G401 (cell line): ENCODE measurements around the gene EZR. TPM values are rescaled to one million over a fixed set of nuclear protein-coding genes. Genes with fewer than 3 reads are reported as not detected.
A peak's percentile ranks its signal among the peaks of the same experiment; 100 is the strongest.

ENCODE experiments used
- DNase-seq: peaks from one replicate; pipeline ENCODE4 v3.0.0-alpha.2; 2015; ENCODE audit warnings: low spot score
- in situ Hi-C: cut with HindIII; loops from 2 replicates; pipeline ENCODE4 v1.10.0; 2016; ENCODE audit warnings: low sequenced_read_pairs, mixed read lengths
- total RNA-seq: library from RNA; depleted of rRNA; stranded (reverse); fragments of >200 nt; shearing (Covaris generic); gene quantifications from 2 replicates; pipeline ENCODE4 v1.2.3, GENCODE V29; 2014

The EZR gene
- total RNA-seq, 1 experiment from 2014 or later = 261 TPM

DNA sequence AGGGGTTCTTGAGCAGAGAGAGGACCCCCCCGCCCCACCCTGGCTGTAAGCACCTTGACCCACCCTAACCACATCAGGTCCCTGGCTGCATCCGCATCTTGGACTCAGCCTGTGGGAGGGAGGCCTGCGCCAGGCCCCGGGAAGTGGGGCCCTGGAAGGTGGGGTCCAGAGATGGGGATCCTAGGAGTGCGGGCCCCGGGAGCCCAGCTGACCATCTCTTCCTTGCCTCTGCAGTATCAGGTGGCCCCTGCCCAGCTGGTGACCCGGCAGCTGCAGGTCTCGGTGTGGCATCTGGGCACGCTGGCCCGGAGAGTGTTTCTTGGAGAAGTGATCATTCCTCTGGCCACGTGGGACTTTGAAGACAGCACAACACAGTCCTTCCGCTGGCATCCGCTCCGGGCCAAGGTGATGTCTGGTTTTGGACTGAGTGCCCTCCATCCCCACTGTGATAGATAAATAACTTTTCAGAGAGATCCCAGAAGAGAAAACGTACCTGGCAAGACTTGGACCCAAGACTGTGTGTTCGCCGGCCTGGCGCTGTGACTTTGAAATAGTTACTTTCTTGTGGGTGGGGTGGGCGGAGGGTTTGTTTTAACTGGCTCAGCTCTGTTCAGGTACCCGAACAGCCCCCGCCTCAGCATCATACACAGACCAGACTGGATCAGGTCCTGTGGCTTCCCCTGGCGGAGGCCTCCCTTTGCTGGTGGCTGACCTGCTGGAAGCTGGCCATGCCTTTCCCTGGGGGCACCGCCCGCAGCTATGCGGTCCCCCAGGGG, 62.0 kb downstream of the EZR start:
- in situ Hi-C loops = loop anchor here (10.0 to 25.0 kb wide), 2 partner anchors 52 to 205 kb away; no protein-coding TSS in a partner anchor
- DNase-seq = no peak

DNA sequence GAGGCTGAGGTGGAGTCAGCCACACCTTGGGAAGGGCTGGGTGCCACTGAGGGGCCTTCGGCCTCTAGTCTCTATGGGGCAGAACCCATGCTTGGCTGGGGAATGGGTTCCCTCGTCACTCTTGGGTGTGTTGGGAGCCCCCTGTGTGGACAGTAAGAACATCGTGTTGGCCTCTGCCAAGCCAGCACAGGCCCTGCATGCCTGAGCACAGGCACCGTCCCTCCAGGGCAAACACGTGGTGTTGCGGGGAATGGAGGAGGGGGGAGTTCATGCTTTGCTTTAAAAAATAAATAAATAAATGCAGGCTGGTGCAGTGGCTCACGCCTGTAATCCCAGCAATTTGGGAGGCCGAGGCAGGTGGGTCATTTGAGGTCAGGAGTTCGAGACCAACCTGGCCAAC, 63.0 kb downstream of the EZR start:
- no peak for DNase-seq

DNA sequence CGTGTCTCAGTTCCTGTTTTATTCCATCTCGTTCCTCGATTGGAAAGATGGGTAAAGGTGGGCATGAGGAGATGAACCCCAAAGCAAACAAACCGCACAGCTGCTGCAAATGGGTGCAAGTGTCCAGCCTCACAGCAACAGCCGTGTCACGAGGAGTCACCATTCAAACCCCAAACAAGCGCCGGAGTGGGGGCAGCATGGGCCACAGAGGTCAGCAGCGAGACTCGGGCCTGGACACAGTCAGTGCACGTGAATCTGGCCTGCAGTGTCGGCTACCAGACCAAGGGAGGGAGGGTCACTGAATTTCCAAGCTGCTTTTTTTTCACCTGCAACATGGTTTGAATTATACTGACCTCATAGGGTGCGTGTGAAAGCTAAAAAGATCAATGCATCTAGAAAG, 63.5 kb downstream of the EZR start:
- in situ Hi-C loops = loop anchor here (10.0 to 25.0 kb wide), 2 partner anchors 51 to 207 kb away; no protein-coding TSS in a partner anchor

More for the DNA sequence above, 63.0 kb downstream of the EZR start:
- in situ Hi-C loops = loop anchor here (10.0 to 25.0 kb wide), 2 partner anchors 51 to 206 kb away; no protein-coding TSS in a partner anchor

DNA sequence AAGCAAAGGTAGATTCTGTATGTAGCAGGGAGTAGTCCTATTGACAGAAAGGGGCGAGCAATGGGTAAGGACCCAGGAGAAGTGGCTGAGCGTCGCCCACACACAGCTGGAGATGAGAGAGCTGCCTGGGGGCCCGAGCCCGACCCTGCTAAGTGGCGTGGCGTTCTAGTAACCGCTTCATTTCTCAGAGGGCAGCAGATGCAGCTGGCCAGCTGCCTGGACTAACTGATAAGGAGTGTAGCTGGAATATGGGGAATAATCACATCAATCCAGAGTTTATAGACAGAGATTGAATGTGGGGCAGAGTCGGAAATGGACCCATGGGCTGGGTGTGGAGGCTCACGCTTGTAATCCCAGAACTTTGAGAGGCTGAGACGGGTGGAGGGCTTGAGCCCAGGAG, 64.4 kb downstream of the EZR start:
- in situ Hi-C loops = loop anchor here (10.0 to 25.0 kb wide), 2 partner anchors 50 to 208 kb away; no protein-coding TSS in a partner anchor
- DNase-seq = no peak

More for the DNA sequence above, 63.5 kb downstream of the EZR start:
- no peak for DNase-seq

DNA sequence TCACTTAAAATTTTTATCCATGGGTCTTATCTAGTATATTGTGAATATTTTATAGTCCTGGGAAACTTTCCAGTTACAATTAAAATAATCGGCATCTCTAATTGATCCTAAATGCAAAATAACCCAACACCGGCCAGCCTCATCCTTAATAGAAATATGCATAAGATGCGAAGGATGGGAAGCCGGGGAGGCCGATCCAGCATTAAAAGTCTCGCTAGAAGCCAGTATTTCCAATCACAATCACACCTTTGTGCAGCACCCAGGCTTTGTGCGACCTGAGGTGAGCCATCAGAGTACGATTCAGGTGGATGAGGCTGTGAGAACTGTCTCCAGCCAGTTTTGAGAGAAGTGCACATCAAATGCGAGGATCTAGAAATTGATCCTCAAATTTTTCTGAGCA, 65.4 kb downstream of the EZR start:
- in situ Hi-C loops = loop anchor here (10.0 to 25.0 kb wide), 2 partner anchors 49 to 208 kb away; no protein-coding TSS in a partner anchor
- no peak for DNase-seq

DNA sequence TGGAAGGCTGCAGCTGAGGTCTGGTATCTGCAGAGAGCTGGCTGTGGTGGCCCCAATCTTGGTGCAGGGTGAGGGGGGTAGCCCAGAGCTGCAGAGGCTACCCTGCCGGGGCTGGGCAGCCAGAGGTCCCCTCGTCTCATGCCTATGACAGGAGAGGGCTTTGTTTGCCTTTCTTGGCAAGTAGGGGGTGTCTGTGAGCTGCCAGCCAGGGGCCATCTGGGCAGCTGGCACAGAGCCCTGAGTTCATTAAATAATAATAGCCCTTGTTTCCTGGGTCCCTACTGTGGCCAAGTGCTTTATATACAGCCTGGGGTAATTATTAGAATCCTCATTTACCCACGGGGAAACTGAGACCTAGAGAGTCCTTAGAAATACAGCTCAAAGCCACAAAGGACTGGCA, 66.6 kb downstream of the EZR start:
- in situ Hi-C loops = loop anchor here (10.0 to 25.0 kb wide), 2 partner anchors 48 to 210 kb away; no protein-coding TSS in a partner anchor
- DNase-seq = peak; percentile 87

DNA sequence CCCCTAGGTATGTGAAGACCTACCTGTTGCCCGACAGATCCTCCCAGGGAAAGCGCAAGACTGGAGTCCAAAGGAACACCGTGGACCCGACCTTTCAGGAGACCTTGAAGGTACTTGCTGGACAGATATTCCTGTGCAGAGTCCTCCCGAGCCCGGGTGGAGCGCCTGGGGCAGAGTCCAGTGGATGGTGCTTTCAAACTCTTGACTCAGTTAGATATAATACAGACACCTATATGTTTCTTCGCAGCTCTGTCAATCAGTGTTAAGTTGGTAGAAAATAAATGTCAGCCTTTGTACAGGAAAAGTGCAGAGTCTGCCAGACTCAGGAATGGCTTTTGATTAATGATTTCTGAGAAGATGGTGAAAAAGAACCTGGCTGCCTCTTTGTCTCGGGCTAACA, 67.2 kb downstream of the EZR start:
- in situ Hi-C loops = loop anchor here (10.0 to 25.0 kb wide), 2 partner anchors 47 to 210 kb away; no protein-coding TSS in a partner anchor
- DNase-seq = no peak

DNA sequence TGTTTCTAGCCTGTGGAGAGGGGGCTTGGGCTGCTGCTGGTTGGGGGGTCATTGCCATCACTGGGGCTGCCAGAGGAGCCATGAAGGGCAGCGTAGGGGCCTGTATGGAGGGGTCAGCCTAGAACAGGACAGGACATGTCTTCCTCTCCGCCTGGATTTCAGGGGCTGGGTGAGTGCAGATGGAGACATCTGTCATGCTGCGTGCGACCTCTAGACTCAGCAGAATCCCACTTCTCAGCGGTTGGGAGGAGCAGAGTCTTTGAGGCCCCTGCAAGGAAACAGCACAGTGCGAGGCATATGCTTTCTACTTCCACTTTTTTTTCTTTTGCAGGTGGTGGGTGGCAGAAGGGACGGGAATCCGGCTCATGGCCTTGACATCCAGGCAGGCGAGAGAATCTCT, 67.9 kb downstream of the EZR start:
- DNase-seq = no peak
- in situ Hi-C loops = loop anchor here (10.0 to 25.0 kb wide), 2 partner anchors 46 to 211 kb away; no protein-coding TSS in a partner anchor

DNA sequence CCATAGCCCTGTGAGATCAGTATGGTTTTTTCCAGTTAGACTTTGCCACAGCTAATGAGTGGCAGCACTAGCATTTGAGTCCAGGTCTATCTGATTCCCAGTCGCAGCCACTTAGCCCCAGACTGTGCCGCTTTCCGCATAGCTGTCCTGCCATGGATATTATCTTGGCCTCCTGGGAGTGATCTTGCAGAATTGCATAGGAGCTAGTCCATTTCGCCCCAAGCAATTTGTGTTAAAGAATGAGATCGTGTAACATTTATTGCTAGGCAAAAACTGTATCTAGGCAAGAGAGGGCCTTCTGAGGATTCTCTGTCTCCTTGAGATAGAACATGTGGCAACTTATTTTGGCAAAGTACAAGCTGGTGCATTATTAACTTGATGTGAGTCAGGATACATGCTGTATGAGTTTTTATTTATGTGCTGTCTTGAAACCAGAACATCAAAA, 74.2 kb downstream of the EZR start:
- DNase-seq = no peak
- in situ Hi-C loops = no loop called here

DNA sequence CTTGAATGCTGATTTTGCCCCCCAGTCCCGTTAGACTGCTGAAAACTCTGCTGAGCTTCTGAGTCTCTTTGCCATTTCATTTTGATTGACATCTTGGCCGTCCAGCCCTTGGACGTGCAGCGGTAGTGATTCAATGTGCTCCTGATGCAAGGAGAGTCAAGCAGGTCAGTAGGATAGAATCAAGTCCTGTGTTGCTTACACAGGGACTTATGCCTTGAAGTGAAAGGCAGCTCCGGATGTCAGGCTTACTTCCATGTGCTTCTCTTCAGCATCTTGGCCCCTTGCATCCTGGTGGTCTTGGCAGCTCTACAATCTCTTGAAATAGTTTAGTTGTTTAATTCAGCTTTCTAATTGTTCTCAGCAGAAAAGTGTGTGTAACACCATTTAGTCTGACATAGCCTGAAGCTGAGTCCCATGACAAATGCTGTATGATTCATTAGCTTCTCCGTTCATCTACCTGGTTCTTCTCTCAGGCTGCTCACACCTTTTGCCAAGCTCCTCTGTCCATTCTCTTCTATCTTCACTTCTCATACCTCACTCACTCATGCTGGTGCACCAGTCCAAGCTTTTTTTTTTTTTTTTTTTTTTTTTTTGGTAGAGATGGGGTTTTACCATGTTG, 76.0 kb downstream of the EZR start:
- in situ Hi-C loops = no loop called here
- DNase-seq = no peak

DNA sequence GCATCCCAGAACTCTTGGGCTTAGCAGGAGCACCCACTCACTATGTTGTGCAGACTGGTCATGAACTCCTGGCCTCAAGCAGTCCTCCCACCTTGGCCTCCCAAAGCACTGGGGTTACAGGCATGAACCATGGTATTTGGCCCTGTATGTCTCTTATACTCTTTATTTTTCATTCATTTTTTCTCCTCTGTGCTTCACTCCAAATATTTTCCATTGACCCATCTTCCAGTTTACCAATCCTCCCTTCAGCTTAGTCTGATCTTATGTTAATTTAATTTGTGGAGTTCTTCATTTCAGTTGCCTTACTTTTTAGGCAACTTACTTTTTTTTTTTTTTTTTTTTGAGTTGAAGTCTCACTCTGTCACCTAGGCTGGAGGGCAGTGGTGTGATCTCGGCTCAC, 79.5 kb downstream of the EZR start:
- DNase-seq = no peak
- in situ Hi-C loops = no loop called here

DNA sequence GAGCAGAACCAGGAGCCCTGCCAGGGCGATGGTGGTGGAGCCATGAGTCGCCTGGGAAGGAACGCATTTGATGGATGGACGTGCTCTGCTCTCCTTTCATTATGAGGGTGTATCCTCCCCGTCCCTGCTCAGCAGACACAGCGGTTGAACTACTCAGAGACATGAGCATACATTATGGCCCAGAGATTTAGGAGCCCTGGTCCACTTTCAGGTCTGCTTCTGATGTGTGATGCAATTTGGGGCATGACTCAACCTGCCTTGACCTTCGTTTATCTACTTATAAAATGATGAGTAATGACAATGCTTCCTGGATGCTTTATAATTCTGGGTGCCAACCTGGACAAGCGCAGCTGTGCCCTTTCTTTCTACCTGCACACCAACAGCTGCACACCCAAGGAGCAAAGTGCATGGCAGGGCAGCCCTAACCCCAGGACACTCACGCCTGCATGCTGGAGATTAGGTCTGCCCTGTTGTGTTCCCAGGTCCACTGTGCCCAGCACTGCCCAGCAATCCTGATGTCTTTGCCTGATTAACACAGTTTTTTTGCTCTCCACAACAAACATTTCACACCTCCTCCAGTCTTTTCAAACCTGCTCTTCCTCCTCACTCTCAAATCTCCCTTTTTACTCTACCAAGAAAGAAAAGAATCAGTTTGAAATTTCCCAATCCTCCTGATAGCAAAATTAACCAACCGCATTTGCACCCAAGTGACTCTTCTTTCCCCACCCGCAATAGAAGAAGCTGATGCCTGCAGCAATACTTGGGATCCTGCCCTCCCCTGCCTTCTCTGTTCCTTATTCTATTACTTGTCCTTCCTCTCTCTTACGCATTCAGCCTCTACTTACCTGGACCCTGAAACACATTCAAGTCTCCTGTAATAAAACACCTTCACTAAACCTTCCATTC, 81.2 kb downstream of the EZR start:
- DNase-seq = no peak
- in situ Hi-C loops = no loop called here

DNA sequence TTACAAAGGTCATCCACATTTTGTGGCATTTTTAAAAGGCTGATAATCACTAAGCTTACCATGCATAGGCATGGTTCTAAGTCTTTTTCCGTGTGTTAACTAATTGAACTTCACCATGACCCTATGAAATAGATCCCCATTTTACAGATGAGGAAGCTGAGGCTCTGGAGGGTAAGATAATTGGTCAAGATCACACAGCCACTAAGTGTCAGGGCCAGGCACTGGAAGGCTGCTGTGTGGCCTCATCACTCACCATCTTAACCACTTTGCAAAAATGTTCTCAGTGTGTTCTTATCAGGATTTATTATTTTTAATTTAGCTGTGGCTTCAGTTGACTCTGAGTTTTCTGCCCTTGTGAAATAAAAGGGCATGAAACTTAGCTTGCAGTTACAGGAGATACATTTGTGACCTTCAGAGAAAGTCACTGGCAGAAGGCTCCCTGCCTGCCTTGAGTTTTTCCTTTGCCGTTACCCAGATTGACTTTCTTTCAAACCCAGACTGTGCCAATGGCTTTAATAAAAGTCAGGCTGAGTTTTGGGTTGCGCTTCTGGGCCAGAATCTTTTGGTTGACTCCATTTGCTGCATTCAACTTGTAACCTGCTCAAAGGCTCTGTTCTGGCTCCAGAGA, 82.0 kb downstream of the EZR start:
- no peak for DNase-seq
- in situ Hi-C loops = no loop called here

DNA sequence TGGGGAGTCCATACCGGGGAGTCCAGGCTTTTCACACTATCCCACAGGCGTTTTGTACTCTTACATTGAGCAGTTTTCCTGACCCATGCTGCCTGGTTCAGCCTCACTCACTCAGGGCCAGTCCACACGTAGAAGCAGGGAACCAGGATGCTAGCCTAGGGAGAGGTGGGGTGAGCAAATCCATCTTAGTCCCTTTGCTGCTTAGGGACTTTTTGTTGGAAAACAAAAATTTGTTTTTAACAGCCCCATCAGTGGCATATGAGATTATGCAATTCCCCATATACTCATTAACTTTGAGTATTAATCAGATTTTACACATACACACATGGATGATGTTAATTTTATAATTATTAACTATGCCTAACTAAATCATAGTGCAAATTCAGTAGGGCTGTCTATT, 84.2 kb downstream of the EZR start:
- no peak for DNase-seq
- in situ Hi-C loops = no loop called here

DNA sequence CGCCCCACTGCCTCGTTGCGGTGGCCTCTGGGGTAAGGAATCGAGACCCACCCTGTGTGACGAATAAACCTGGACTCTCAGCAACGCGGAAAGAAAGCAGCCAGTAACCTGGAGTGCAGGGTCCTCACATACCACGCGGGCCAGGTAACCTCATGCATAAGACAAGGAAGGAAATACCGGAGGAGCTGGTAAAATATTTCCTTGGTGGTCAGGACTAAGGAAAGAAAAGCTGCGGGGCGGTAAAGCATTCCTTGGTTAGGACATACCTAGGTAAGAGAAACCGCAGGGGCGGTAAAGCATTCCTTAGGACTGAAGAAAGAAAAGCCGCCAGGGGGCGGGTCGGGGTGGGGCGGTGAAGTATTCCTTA, 88.6 kb downstream of the EZR start:
- DNase-seq = no peak
- in situ Hi-C loops = no loop called here

DNA sequence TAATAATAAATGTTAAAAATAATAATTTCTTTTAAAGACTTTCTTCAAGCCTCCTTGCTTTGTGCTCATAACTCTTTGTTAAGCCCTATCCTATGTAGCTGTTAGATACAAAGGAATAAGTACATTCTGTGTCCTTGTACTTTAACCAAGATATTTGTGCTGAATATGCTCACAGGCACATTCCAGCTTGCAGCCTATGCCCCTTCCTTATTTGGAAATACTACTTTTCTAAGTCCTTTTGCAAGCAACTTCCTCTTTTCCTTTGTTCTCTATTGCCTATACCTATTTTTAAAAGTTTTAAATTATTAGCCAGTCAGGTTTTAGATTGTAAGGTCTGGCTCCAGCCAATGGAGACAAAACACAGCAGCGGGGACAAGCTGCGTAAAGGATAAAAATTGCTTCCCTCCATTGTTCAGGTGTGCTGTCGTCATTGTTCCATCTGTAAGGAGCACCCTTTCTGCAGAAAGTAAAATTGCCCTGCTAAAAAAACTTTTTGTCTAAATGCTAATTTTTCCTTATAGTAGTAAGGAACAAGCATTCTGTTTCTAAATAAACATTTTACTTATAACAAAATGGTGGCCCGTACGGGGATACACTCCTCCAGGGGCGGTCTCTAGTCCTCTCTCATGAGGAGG, 89.1 kb downstream of the EZR start:
- DNase-seq = no peak
- in situ Hi-C loops = no loop called here

DNA sequence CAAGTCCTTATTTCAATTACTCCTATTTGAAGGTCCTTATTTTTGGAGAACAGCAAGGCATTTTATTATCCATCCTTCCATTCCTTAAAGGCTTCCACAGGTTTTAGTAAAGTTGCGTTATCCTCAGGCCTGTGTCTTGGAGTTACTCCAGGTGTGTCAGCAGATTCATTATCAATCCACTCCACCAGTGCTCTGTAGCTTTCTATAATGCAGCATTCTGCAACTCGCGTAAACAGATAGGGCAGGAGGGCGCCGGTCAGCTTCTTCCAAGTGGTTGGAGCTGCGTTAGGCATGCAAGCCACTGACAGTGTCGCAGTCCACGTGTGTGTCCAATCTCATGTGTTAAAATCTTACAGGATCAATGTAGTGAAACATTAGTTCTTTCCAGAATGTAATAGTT, 93.5 kb downstream of the EZR start:
- in situ Hi-C loops = no loop called here
- DNase-seq = no peak

DNA sequence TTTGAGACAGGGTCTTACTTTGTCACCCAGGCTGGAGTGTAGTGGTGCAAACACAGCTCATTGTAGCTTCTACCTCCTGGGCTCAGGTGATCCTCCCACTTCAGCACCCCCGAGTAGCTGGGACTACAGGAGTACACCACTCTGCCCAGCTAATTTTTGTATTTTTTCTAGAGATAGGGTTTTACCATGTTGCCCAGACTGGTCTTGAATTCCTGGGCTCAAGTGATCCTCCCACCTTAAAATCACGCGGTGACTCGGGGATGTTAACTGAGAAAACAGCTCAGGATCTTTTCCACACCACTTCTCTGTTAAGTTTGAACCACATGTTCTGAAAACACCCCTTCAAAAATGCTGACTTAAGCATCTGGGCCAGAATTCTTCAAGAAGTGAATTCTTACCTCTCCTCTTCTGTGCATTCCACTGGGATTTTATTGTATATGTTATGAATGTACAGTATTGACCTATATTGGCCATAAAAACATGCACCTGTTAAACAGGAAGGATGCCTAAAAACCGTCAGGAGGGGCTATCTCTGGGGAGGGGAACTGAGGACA, 96.9 kb downstream of the EZR start:
- no peak for DNase-seq
- in situ Hi-C loops = no loop called here
